CD14-positive monocyte (primary cell): Measurements from ENCODE around the gene WNT11. TPM values are rescaled to one million over a fixed set of nuclear protein-coding genes. Genes with fewer than 3 reads are reported as not detected.

Source experiments
- DNase-seq, 3 donors: peaks; one replicate each; pipeline ENCODE4 v3.0.0-alpha.2; 2011 to 2022
- H2AFZ ChIP-seq: 2 replicates; pipeline ENCODE4 v1.6.0; 2012; ENCODE audit warnings: mild to moderate bottlenecking, low read depth, low read length, inconsistent platforms; ENCODE audit not compliant: insufficient read depth, poor library complexity, severe bottlenecking
- H3K27ac ChIP-seq, 2 donors: 1 replicate in 1 of 2; 2 replicates in 1 of 2; pipeline ENCODE4 v1.5.1; 2012 to 2013; ENCODE audit warnings: low read length in 2 of 2, control low read depth in 1 of 2, inconsistent platforms in 1 of 2, low read depth in 1 of 2, mild to moderate bottlenecking in 1 of 2
- H3K27me3 ChIP-seq, 2 donors: one replicate each; pipeline versions ENCODE4 v1.6.0 to v1.6.1; 2011 to 2013; ENCODE audit warnings: low read length in 2 of 2; ENCODE audit not compliant: control insufficient read depth in 2 of 2, insufficient read depth in 2 of 2
- H3K36me3 ChIP-seq, 2 donors: replicated peaks in 1 of 2; 1 replicate in 1 of 2; 2 replicates in 1 of 2; pipeline versions ENCODE4 v1.5.1 to v1.6.1; 2012 to 2013; ENCODE audit warnings: low read length in 2 of 2, control low read depth in 1 of 2, inconsistent platforms in 1 of 2, mild to moderate bottlenecking in 1 of 2; ENCODE audit not compliant: insufficient read depth in 2 of 2, control insufficient read depth in 1 of 2
- H3K4me1 ChIP-seq, 2 donors: 1 replicate in 1 of 2; 2 replicates in 1 of 2; pipeline versions ENCODE4 v1.5.1 to v1.6.1; 2012 to 2013; ENCODE audit warnings: low read length in 2 of 2, control low read depth in 1 of 2, inconsistent platforms in 1 of 2, mild to moderate bottlenecking in 1 of 2, moderate library complexity in 1 of 2; ENCODE audit not compliant: insufficient read depth in 2 of 2, control insufficient read depth in 1 of 2
- H3K4me2 ChIP-seq: replicated peaks from 2 replicates; pipeline ENCODE3; 2012; ENCODE audit warnings: low read length, moderate library complexity, mild to moderate bottlenecking; ENCODE audit not compliant: poor library complexity, severe bottlenecking; ENCODE audit errors: extremely low read depth
- H3K4me3 ChIP-seq, 3 experiments: fragments of 200-600 bp in 1 of 3; sonication (generic) in 1 of 3; replicated peaks in 1 of 3; 1 replicate in 2 of 3; 2 replicates in 1 of 3; pipeline ENCODE4 v1.5.1; 2011 to 2013; ENCODE audit warnings: low read length in 3 of 3, mild to moderate bottlenecking in 3 of 3, control low read depth in 2 of 3, low read depth in 2 of 3, inconsistent platforms in 1 of 3, moderate library complexity in 1 of 3
- H3K79me2 ChIP-seq: 2 replicates; pipeline ENCODE4 v1.6.0; 2012; ENCODE audit warnings: mild to moderate bottlenecking, control low read depth, inconsistent platforms, low read length, moderate library complexity; ENCODE audit not compliant: insufficient read depth
- H3K9ac ChIP-seq: 2 replicates; pipeline ENCODE4 v1.6.0; 2017; ENCODE audit warnings: low read length, mild to moderate bottlenecking; ENCODE audit not compliant: insufficient read depth, poor library complexity, severe bottlenecking
- H3K9me3 ChIP-seq, 2 donors: replicated peaks in 1 of 2; 1 replicate in 1 of 2; 2 replicates in 1 of 2; pipeline versions ENCODE4 v1.5.1 to v1.6.1; 2012 to 2013; ENCODE audit warnings: low read length in 2 of 2, control low read depth in 1 of 2; ENCODE audit not compliant: control insufficient read depth in 1 of 2, insufficient read depth in 1 of 2
- H4K20me1 ChIP-seq: 2 replicates; pipeline ENCODE4 v1.6.0; 2012; ENCODE audit warnings: mild to moderate bottlenecking, low read length, control low read depth, moderate library complexity; ENCODE audit not compliant: insufficient read depth
- H3K27ac Mint-ChIP-seq, 7 donors: one replicate each; pipeline ENCODE4 v1.8.0; 2020; ENCODE audit warnings: mild to moderate bottlenecking in 7 of 7, mixed read lengths in 7 of 7, moderate library complexity in 6 of 7, inconsistent platforms in 2 of 7
- H3K27me3 Mint-ChIP-seq, 3 donors: one replicate each; pipeline ENCODE4 v1.8.0; 2021 to 2022; ENCODE audit warnings: low read depth in 3 of 3, mild to moderate bottlenecking in 3 of 3, mixed read lengths in 3 of 3, moderate library complexity in 3 of 3, inconsistent platforms in 1 of 3
- H3K36me3 Mint-ChIP-seq, 2 donors: one replicate each; pipeline ENCODE4 v1.8.0; 2020; ENCODE audit warnings: mixed read lengths in 2 of 2, inconsistent platforms in 1 of 2, mild to moderate bottlenecking in 1 of 2
- H3K4me1 Mint-ChIP-seq: one replicate; pipeline ENCODE4 v1.8.0; 2020; ENCODE audit warnings: mild to moderate bottlenecking, mixed read lengths
- H3K4me3 Mint-ChIP-seq, 2 donors: one replicate each; pipeline ENCODE4 v1.8.0; 2020; ENCODE audit warnings: mild to moderate bottlenecking in 2 of 2, mixed read lengths in 2 of 2, moderate library complexity in 1 of 2
- H3K9me3 Mint-ChIP-seq, 7 donors: one replicate each; pipeline ENCODE4 v1.8.0; 2020 to 2022; ENCODE audit warnings: mixed read lengths in 7 of 7, mild to moderate bottlenecking in 6 of 7, moderate library complexity in 6 of 7, inconsistent platforms in 2 of 7
- WGBS: methylation state at CpG from one replicate; pipeline ENCODE4 v1.1.5; 2013; ENCODE audit warnings: missing lambda C conversion rate; ENCODE audit not compliant: insufficient coverage; 5-methylcytosine and 5-hydroxymethylcytosine counted together
- intact Hi-C, 2 donors: fragments of 100-400 bp; cut with micrococcal nuclease; formaldehyde crosslinking; loops; one replicate each; pipeline versions ENCODE4 v1.15.0 to v1.15.1; 2023
- polyA plus RNA-seq, 3 donors: library from polyadenylated mRNA; depleted of rRNA in 1 of 3; unstranded in 2 of 3; stranded (reverse) in 1 of 3; fragments of 300-500 nt in 2 of 3; fragments of >200 nt in 1 of 3; fragmentation: Illumina TruSeq in 2 of 3; gene quantifications; 1 replicate in 2 of 3; 2 replicates in 1 of 3; pipeline ENCODE4 v1.2.3, GENCODE V29; 2012 to 2021
- TF ChIP-seq, protein P1 (sequence below): fragments of 200-600 bp; IDR thresholded peaks from one replicate; pipeline ENCODE4 v1.8.0; 2022; ENCODE audit warnings: antibody characterized with exemption, mild to moderate bottlenecking

WNT11 gene
- polyA plus RNA-seq, 3 donors: 0.09 to 0.24 (median 0.21) TPM

GRCh38 chr11:76209973-76210930 lies 4.0 kb upstream of the WNT11 start:
- H3K79me2 ChIP-seq: no peaks in the 10 kb centered on the region
- no peaks in the 10 kb centered on the region for H3K36me3 ChIP-seq
- H2AFZ ChIP-seq: peak overlapping the region; percentile 95
- no peaks in the 10 kb centered on the region for H4K20me1 ChIP-seq
- H3K4me1 Mint-ChIP-seq: peaks cover 43% of the 10 kb centered on the region
- peak overlapping the region in 2 of 3 experiments; percentile 25 to 90 for H3K4me3 ChIP-seq
- H3K4me3 Mint-ChIP-seq: peak overlapping the region; percentile 71 to 93
- peaks cover 0 to 27% (median 10%) of the 10 kb centered on the region in 7 donors for H3K9me3 Mint-ChIP-seq
- TF ChIP-seq, protein P1, sequence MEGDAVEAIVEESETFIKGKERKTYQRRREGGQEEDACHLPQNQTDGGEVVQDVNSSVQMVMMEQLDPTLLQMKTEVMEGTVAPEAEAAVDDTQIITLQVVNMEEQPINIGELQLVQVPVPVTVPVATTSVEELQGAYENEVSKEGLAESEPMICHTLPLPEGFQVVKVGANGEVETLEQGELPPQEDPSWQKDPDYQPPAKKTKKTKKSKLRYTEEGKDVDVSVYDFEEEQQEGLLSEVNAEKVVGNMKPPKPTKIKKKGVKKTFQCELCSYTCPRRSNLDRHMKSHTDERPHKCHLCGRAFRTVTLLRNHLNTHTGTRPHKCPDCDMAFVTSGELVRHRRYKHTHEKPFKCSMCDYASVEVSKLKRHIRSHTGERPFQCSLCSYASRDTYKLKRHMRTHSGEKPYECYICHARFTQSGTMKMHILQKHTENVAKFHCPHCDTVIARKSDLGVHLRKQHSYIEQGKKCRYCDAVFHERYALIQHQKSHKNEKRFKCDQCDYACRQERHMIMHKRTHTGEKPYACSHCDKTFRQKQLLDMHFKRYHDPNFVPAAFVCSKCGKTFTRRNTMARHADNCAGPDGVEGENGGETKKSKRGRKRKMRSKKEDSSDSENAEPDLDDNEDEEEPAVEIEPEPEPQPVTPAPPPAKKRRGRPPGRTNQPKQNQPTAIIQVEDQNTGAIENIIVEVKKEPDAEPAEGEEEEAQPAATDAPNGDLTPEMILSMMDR: no peak
- H3K4me2 ChIP-seq: peak overlapping the region; percentile 99
- intact Hi-C loops: loop anchor here (2.0 to 10.0 kb wide), 8 partner anchors 25 to 475 kb away; partner anchors contain the start of genes GVQW3 (in 1 of the 2) and THAP12 (in 1 of the 2)
- no peak overlapping the region for H3K27ac Mint-ChIP-seq
- WGBS: under 1% methylated on average over 87 of the region's 111 CpGs
- peaks cover 0 to 12% of the 10 kb centered on the region in 2 donors for H3K36me3 Mint-ChIP-seq
- no peak overlapping the region for H3K27ac ChIP-seq
- no peaks in the 10 kb centered on the region for H3K9me3 ChIP-seq
- peaks cover 48 to 64% of the 10 kb centered on the region in 2 donors for H3K4me1 ChIP-seq
- peak overlapping the region; percentile 15 for H3K9ac ChIP-seq
- peaks cover 52 to 90% (median 66%) of the 10 kb centered on the region in 3 donors for H3K27me3 Mint-ChIP-seq
- DNase-seq: peak in 2 of 3 donors; percentile 27 to 38
- H3K27me3 ChIP-seq: peaks cover 37 to 65% of the 10 kb centered on the region in 2 donors

DNA sequence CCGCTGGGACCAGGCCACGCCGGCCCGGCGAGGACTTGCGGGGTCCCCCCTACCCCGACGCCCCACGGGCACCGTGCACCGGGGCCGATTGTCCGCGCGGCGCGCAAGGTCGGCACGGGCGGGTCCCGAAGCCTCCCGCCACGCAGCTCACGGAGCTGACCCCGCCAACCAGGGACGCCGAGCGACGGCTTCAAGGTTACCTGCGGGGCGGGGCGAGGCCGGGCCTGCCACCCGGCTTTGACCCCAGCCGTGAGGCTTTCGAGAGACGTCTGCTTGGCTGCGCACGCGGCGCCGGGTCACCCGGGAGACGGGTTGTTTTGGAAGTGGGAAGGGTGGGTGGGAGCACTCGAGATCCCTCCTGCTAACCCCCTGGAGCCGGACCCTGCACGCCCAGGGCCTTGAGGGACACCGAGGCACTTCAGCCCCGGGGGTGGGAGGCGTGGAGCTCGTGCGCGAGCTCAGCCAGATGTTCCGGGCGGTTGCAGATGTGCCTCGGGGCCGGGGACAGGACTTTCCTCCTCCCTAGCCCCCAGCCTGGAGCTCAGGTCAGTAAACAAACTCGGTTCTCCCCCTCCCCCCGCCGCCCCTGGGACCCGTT lies 3.2 kb upstream of the WNT11 start:
- H3K27me3 ChIP-seq: peaks cover 44 to 73% of the 10 kb centered on the region in 2 donors
- 0% methylated on average over 61 of the region's 61 CpGs for WGBS
- intact Hi-C loops: loop anchor here (2.0 to 10.0 kb wide), 8 partner anchors 25 to 475 kb away; partner anchors contain the start of genes GVQW3 (in 1 of the 2) and THAP12 (in 1 of the 2)
- DNase-seq: no peak
- Mint-ChIP-seq H3K9me3 (peaks cover 0 to 30% (median 10%) of the 10 kb centered on the region in 7 donors), H3K4me1 (peaks cover 38% of the 10 kb centered on the region), H3K27me3 (peaks cover 59 to 98% (median 74%) of the 10 kb centered on the region in 3 donors), H3K36me3 (peaks cover 0 to 12% of the 10 kb centered on the region in 2 donors), H3K4me3 (peak overlapping the region; percentile 74 to 84), H3K27ac (no peak overlapping the region)
- H3K79me2 ChIP-seq: no peaks in the 10 kb centered on the region
- H3K4me1 ChIP-seq: peaks cover 48 to 58% of the 10 kb centered on the region in 2 donors
- TF ChIP-seq, protein P1: no peak
- H3K27ac ChIP-seq: no peak overlapping the region
- H3K9ac ChIP-seq: peak overlapping the region; percentile 45
- peak overlapping the region; percentile 99 for H3K4me2 ChIP-seq
- peak overlapping the region; percentile 95 for H2AFZ ChIP-seq
- no peaks in the 10 kb centered on the region for H4K20me1 ChIP-seq
- H3K36me3 ChIP-seq: no peaks in the 10 kb centered on the region
- H3K4me3 ChIP-seq: peak overlapping the region; percentile 46 to 90 (median 53)
- H3K9me3 ChIP-seq: no peaks in the 10 kb centered on the region
